ACC112 (cell line): Measurements from ENCODE around the gene TMEM116.
A peak's percentile ranks its signal among the peaks of the same experiment; 100 is the strongest.

Experiments used
- H2AFZ ChIP-seq: fragments of 200-600 bp; sonication (generic); one replicate; pipeline ENCODE4 v1.6.0; 2017; ENCODE audit warnings: antibody characterized with exemption, low read length; ENCODE audit not compliant: unreplicated experiment
- H3K27ac ChIP-seq: fragments of 200-600 bp; sonication (generic); 2 replicates; pipeline ENCODE4 v1.5.1; 2014; ENCODE audit warnings: low read depth, mild to moderate bottlenecking, antibody characterized with exemption, low read length, moderate library complexity
- H3K27me3 ChIP-seq: fragments of 200-600 bp; sonication (generic); 2 replicates; pipeline ENCODE4 v1.6.1; 2014; ENCODE audit warnings: mild to moderate bottlenecking, antibody characterized with exemption, low read length, moderate library complexity, mixed read lengths; ENCODE audit not compliant: insufficient read depth
- H3K36me3 ChIP-seq: fragments of 200-600 bp; sonication (generic); 2 replicates; pipeline ENCODE4 v1.6.1; 2016; ENCODE audit warnings: mild to moderate bottlenecking, antibody characterized with exemption, low read length, moderate library complexity, mixed read lengths; ENCODE audit not compliant: insufficient read depth
- H3K4me1 ChIP-seq: fragments of 200-600 bp; sonication (generic); one replicate; pipeline ENCODE4 v1.6.1; 2016; ENCODE audit warnings: low read length, mixed read lengths; ENCODE audit not compliant: insufficient read depth, unreplicated experiment, control insufficient read depth
- H3K4me3 ChIP-seq: fragments of 200-600 bp; sonication (generic); 2 replicates; pipeline ENCODE4 v1.5.1; 2014; ENCODE audit warnings: mild to moderate bottlenecking, low read depth, low read length
- H3K79me2 ChIP-seq: fragments of 200-600 bp; sonication (generic); one replicate; pipeline ENCODE4 v1.6.0; 2016; ENCODE audit warnings: low read length; ENCODE audit not compliant: control insufficient read depth, unreplicated experiment, insufficient read depth

TMEM116 gene

GRCh38 chr12:112023759-112024396 lies 10.9 kb upstream of the TMEM116 start:
- Histone ChIP-seq H3K27me3 (no peaks in the 10 kb centered on the region), H3K27ac (no peak overlapping the region), H2AFZ (no peak overlapping the region), H3K79me2 (peaks cover 24% of the 10 kb centered on the region), H3K4me1 (peaks cover 14% of the 10 kb centered on the region), H3K4me3 (no peak overlapping the region), H3K36me3 (peaks cover 20% of the 10 kb centered on the region)

GRCh38 chr12:112022241-112023016 lies 9.5 kb upstream of the TMEM116 start:
- Histone ChIP-seq H3K4me1 (peaks cover 23% of the 10 kb centered on the region), H3K79me2 (peaks cover 32% of the 10 kb centered on the region), H2AFZ (no peak overlapping the region), H3K27me3 (no peaks in the 10 kb centered on the region), H3K4me3 (no peak overlapping the region), H3K27ac (no peak overlapping the region), H3K36me3 (peaks cover 20% of the 10 kb centered on the region)

- no peak overlapping the region for H3K27ac ChIP-seq
- H3K27me3 ChIP-seq, result no peaks in the 10 kb centered on the region
- peaks cover 23% of the 10 kb centered on the region for H3K4me1 ChIP-seq
- peaks cover 24% of the 10 kb centered on the region for H3K36me3 ChIP-seq
- no peak overlapping the region for H2AFZ ChIP-seq
- H3K79me2 ChIP-seq, result peaks cover 45% of the 10 kb centered on the region
- H3K4me3 ChIP-seq, result no peak overlapping the region
These were observed 8.0 kb upstream of the TMEM116 start for GRCh38 chr12:112020947-112021457.

GRCh38 chr12:112018571-112019237 lies 5.7 kb upstream of the TMEM116 start:
- peak overlapping the region; percentile 87 for H3K27ac ChIP-seq
- H3K4me3 ChIP-seq, result peak overlapping the region; percentile 30; the same call in 1 of the 2 replicates
- peaks cover 29% of the 10 kb centered on the region for H3K36me3 ChIP-seq
- peaks cover 31% of the 10 kb centered on the region for H3K4me1 ChIP-seq
- no peak overlapping the region for H2AFZ ChIP-seq
- H3K27me3 ChIP-seq, result no peaks in the 10 kb centered on the region
- H3K79me2 ChIP-seq, result peaks cover 64% of the 10 kb centered on the region

GRCh38 chr12:112017041-112017440 lies 4.1 kb upstream of the TMEM116 start:
- Histone ChIP-seq H3K4me1 (peaks cover 33% of the 10 kb centered on the region), H3K27ac (no peak overlapping the region), H3K4me3 (no peak overlapping the region), H2AFZ (no peak overlapping the region), H3K27me3 (no peaks in the 10 kb centered on the region), H3K79me2 (peaks cover 69% of the 10 kb centered on the region), H3K36me3 (peaks cover 17% of the 10 kb centered on the region; the same call in 1 of the 2 replicates)

GRCh38 chr12:112015938-112016337 lies 3.0 kb upstream of the TMEM116 start:
- Histone ChIP-seq H3K4me1 (peaks cover 45% of the 10 kb centered on the region), H3K4me3 (no peak overlapping the region), H3K27me3 (no peaks in the 10 kb centered on the region), H3K27ac (no peak overlapping the region), H3K36me3 (peaks cover 16% of the 10 kb centered on the region; the same call in 1 of the 2 replicates), H3K79me2 (peaks cover 74% of the 10 kb centered on the region), H2AFZ (no peak overlapping the region)

GRCh38 chr12:112013601-112014402 lies 837 bp upstream of the TMEM116 start:
- H3K36me3 ChIP-seq, result peaks cover 12% of the 10 kb centered on the region; the same call in 1 of the 2 replicates
- peak overlapping the region; percentile 46 for H3K27ac ChIP-seq
- H3K27me3 ChIP-seq, result no peaks in the 10 kb centered on the region
- H3K4me3 ChIP-seq, result peak overlapping the region; percentile 89
- peaks cover 30% of the 10 kb centered on the region for H3K4me1 ChIP-seq
- peak overlapping the region; percentile 96 for H2AFZ ChIP-seq
- H3K79me2 ChIP-seq, result peaks cover 57% of the 10 kb centered on the region

- peaks cover 42% of the 10 kb centered on the region for H3K79me2 ChIP-seq
- H3K27me3 ChIP-seq, result no peaks in the 10 kb centered on the region
- H3K27ac ChIP-seq, result no peak overlapping the region
- no peak overlapping the region for H2AFZ ChIP-seq
- H3K4me1 ChIP-seq, result peaks cover 22% of the 10 kb centered on the region
- peak overlapping the region; percentile 89 for H3K4me3 ChIP-seq
- H3K36me3 ChIP-seq, result peaks cover 12% of the 10 kb centered on the region; the same call in 1 of the 2 replicates
These were observed 1.3 kb downstream of the TMEM116 start for GRCh38 chr12:112011685-112012084.

GRCh38 chr12:112010415-112011344 lies 2.3 kb downstream of the TMEM116 start:
- peak overlapping the region; percentile 89; the same call in 1 of the 2 replicates for H3K4me3 ChIP-seq
- no peaks in the 10 kb centered on the region for H3K27me3 ChIP-seq
- H2AFZ ChIP-seq, result no peak overlapping the region
- peaks cover 32% of the 10 kb centered on the region for H3K4me1 ChIP-seq
- H3K27ac ChIP-seq, result no peak overlapping the region
- peaks cover 5% of the 10 kb centered on the region; the same call in 1 of the 2 replicates for H3K36me3 ChIP-seq
- peaks cover 33% of the 10 kb centered on the region for H3K79me2 ChIP-seq
